Fibroblast of villous mesenchyme (primary cell): ENCODE data around the gene RALGPS1. TPM values are rescaled to one million over a fixed set of nuclear protein-coding genes. Genes with fewer than 3 reads are reported as not detected.

Source experiments
- DNase-seq: peaks from one replicate; pipeline ENCODE4 v3.0.0-alpha.2; 2010; ENCODE audit warnings: low read depth
- H3K4me3 ChIP-seq: 2 replicates; pipeline ENCODE4 v1.5.1; 2011; ENCODE audit warnings: low read depth, mild to moderate bottlenecking, low read length
- total RNA-seq: library from RNA; depleted of rRNA; stranded (reverse); fragments of >200 nt; gene quantifications from 2 replicates; pipeline ENCODE4 v1.2.3, GENCODE V29; 2012
- TF ChIP-seq, protein P1 (sequence below): IDR thresholded peaks from 2 replicates; pipeline ENCODE4 v1.5.1; 2012; ENCODE audit warnings: low read depth, mild to moderate bottlenecking, low read length; ENCODE audit not compliant: insufficient read depth

Gene RALGPS1
- total RNA-seq, 1 donor = 2.6 TPM

DNA sequence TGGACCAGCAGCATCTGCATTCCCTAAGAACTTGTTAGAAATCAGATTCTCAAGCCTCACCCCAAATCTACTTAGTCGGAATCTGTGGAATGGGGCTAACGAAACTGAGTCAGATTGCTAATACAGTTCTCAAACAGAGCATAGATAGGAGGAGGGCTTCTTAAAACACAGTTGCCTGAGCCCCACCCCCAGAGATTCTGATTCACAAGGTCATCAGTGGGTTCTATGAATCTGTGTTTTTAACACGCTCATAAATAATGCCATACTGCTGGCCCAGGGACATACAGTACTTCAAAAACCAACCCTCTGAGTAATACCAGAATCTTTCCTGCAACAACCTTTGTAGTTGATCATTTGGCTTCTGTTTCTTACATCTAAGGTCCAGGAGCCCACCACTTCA is 317.1 kb downstream of the RALGPS1 start:
- DNase-seq = no peak
- TF ChIP-seq, protein P1, sequence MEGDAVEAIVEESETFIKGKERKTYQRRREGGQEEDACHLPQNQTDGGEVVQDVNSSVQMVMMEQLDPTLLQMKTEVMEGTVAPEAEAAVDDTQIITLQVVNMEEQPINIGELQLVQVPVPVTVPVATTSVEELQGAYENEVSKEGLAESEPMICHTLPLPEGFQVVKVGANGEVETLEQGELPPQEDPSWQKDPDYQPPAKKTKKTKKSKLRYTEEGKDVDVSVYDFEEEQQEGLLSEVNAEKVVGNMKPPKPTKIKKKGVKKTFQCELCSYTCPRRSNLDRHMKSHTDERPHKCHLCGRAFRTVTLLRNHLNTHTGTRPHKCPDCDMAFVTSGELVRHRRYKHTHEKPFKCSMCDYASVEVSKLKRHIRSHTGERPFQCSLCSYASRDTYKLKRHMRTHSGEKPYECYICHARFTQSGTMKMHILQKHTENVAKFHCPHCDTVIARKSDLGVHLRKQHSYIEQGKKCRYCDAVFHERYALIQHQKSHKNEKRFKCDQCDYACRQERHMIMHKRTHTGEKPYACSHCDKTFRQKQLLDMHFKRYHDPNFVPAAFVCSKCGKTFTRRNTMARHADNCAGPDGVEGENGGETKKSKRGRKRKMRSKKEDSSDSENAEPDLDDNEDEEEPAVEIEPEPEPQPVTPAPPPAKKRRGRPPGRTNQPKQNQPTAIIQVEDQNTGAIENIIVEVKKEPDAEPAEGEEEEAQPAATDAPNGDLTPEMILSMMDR = no peak
- no peak overlapping the region for H3K4me3 ChIP-seq

DNA sequence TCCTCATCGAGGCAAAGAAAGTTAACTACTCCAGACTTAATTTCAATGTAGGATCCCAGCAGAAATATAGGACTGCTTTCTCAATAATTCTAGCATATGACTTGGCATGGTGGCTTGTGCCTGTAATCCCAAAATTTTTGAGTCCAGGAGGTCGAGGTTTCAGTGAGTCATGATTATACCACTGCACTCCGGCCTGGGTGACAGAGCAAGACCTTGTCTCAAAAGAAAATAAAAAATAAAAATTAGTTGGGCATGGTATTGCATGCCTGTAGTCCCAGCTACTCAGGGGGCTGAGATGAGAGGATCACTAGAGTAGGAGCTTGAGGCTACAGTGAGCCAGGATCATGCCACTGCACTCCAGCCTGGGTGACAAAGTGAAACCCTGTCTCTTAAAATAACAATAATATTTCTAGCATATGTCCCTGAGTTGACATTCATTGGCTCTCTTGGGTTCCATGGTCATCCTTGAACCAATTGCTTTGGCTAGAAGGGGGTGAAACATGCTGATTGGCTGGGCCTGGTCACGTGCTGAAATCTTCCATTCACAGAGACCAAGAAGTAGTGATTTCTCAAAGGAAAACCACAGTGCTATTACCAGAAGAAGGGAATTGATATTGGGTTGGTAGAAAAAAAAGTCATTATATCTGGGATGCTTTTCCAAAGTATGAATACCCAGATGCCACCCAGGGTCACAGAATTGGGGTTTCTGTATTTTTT is 318.4 kb downstream of the RALGPS1 start:
- TF ChIP-seq, protein P1 = no peak
- DNase-seq = no peak

DNA sequence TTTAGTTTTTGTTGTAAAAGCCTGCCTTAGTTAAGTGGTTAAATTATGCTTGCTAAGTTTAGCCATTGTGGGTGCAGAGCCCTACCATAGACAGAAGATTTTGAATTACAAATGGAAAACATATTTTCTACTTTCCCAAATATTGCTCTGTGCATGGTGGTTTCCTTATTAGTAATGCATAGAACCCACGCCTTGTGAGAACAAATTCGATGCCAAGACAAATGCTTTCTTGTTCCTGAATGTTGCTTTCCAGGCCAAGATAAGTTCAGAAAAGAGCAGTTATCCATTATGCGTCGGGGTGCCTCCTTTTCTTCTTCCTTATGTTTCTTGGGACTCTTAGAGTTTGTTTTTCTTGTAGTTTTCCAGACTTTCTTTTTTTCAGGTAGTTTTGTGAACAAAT is 319.0 kb downstream of the RALGPS1 start:
- DNase-seq = no peak
- TF ChIP-seq, protein P1 = no peak
- H3K4me3 ChIP-seq = no peak overlapping the region

More for the DNA sequence above, 318.4 kb downstream of the RALGPS1 start:
- H3K4me3 ChIP-seq = no peak overlapping the region

DNA sequence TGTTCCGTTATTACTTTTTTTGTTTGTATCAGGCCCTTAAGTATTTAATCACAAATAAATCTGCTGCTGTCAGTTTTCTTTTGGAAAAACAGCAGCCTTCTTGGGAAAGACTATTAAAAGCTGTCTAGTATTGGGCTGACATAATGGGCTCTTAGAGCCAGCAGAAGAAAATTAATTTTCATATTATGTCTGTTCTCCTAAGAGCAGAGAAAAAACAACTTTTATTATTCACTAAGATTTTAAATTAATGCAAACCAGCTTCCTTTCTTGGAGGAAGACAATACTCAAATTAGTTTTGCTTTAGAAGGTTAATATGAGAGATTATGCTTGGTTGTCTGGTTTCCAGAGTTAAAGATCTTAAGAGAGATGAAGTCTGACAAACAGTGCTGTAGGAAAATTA is 319.4 kb downstream of the RALGPS1 start:
- H3K4me3 ChIP-seq = no peak overlapping the region
- TF ChIP-seq, protein P1 = no peak
- DNase-seq = no peak

DNA sequence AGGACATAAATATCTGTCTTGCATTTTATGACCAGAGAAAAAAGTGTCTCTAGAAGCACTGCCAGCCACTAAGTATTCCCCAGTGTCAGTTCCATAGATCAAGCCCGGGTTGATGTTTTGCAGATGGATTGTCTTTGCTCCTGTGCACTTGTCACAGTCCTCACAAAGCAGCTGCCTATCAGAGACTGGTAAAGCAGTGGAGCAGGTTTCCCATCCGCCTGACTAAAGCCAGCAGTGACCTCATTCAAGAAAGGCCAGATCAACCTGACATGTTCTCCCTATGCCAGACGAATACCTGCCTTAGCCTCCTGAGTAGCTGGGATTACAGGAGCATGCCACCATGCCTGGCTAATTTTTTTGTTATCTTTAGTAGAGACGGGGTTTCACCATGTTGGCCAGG is 323.2 kb downstream of the RALGPS1 start:
- no peak overlapping the region for H3K4me3 ChIP-seq
- TF ChIP-seq, protein P1 = no peak
- no peak for DNase-seq

DNA sequence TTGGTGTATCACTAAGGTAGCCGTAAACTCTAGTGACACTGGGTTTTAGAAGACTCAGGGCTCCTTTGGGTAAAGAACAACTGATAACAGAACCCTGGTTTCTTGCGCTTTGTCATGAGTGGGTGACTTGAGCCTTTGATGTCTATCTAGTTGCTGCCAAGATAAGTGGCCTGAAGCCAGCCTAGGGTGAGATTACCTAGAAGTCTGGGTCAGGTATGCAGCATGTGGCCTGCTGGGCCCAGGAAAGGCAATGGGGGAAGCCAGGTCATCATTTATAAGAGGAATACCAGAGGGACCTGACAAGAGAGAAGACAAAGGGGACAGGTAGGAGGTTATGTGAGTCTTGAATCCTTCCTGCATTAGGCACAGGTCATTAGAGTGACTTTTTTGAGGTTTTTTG is 326.8 kb downstream of the RALGPS1 start:
- DNase-seq = no peak
- TF ChIP-seq, protein P1 = no peak
- no peak overlapping the region for H3K4me3 ChIP-seq
